Measurements from ENCODE around the gene FOXN3.

FOXN3 gene

GRCh38 chr14:89142366-89142765 lies 274.7 kb downstream of the FOXN3 start:
- DNase-seq (ENCODE audit: extremely low spot score), result no peak
- POLR2A ChIA-PET, result no interaction called here
- CTCF ChIA-PET, result no interaction called here
- TF ChIP-seq CTCF (IDR thresholded peaks at IDR 0.05; ENCODE audit: control extremely low read depth, extremely low read depth, low read depth, missing control alignments), result no peak

DNA sequence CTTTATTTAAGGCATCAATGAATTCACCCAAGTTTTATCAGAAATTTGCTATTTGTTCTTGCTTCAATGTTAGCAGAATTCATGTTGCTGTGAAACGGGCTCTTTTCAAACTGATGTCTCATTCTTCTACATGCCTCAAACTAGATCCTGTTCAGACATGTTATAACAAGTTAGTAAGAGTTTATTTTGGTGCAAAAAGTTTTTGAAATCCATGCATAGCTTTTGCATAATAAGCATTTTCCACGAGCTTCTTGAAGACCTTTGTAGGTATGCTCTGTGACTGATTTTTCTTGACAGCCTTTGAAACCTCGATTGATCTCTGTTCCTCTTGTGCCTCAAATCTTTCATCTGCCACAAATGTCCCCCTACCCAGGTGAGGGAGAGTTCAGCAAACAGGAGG lies 275.2 kb downstream of the FOXN3 start:
- no peak for DNase-seq (ENCODE audit: extremely low spot score)
- ChIA-PET CTCF (no interaction called here), POLR2A (no interaction called here)
- TF ChIP-seq CTCF (IDR thresholded peaks at IDR 0.05; ENCODE audit: control extremely low read depth, extremely low read depth, low read depth, missing control alignments), result no peak

DNA sequence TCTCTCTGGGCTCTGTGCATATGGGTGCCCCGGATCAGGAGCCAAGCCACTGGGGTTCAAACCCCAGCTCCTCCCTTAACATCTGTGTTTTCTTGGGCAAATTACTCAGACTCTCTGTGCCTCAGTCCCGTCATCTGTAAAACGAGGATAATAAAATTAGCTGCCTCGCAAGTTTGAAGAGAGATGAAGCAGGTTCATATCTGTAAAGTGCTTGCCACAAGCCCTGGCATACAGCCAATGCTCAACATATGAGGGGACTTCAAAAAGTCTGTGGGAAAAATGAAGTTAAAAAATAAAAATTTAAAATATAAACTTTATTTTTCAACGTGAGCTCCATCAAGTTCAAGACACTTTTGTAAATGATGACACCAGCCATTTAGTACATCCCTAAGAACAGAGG lies 276.7 kb downstream of the FOXN3 start:
- TF ChIP-seq CTCF (IDR thresholded peaks at IDR 0.05; ENCODE audit: control extremely low read depth, extremely low read depth, low read depth, missing control alignments), result no peak
- CTCF ChIA-PET, result interaction anchor here (1.1 to 1.3 kb wide), 2 partner anchors 9 to 11 kb away, joined by 3 to 4 read pairs; no protein-coding TSS in a partner anchor
- POLR2A ChIA-PET, result no interaction called here
- DNase-seq (ENCODE audit: extremely low spot score), result no peak

DNA sequence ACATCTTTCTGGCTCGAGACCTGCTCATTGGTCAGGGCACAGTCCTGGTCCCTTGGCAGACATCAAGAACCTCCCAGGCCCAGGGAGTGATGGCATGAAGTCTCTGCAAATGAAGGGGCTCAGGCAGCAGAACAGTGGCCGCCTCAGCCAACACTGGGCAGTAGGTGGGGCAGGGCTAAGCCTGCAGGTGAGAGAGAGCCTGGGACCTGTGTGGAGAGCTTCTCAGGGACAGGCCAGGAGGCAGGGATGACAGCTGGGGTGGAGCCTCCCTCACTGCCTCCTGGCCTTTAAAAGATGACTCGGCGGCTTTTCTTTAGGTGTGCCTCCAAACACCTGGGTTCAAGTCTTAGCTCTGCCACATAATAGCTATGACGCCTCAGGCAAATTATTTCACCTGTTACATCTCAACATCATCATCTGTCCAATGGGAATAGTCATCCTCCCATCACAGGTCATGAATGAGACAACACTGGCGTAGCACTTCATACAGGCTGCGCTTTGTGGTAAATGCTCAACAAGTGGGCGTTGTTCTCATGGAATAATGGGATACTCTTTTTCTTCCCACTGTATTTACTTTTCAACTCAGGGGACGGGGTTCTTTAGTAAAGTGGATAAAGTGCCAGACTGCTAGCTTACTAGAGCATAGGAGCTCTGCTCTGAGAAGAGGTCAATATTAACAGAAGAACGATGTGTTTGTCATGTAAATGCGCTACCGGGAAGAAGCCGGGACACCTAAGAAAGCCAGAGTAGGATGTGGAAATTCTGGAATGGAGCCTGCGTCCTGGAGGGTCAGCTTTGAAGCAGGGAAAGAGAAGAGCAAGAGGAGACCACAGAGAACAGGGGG lies 277.4 kb downstream of the FOXN3 start:
- CTCF ChIA-PET, result interaction anchor here (1.1 to 1.6 kb wide), 5 partner anchors 8 to 54 kb away, joined by 3 to 4 read pairs (median 4); no protein-coding TSS in a partner anchor
- no peak for DNase-seq (ENCODE audit: extremely low spot score)

DNA sequence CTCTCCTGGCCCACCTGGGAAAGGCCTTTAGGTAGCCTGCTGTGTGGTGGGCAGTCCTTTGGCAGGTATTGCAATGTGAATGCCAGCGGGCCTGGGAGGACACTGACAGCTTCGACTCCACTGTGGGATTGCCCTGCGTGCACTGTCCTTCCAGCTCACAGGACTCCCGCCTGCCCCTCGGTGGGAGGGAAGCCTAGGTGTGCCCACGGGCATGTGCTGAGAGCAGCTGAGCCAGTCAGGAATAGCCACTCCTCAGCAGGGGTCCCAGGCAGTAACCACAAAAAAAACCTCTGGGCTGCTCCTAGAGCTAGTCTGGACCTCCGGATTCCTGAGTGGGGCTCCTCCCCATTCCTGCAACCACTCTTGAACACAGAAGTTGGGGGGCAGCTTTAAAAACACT lies 278.2 kb downstream of the FOXN3 start:
- ChIA-PET POLR2A (no interaction called here), CTCF (interaction anchor here (1.3 to 1.6 kb wide), 5 partner anchors 9 to 53 kb away, joined by 3 to 4 read pairs (median 4); no protein-coding TSS in a partner anchor)
- TF ChIP-seq CTCF (IDR thresholded peaks at IDR 0.05; ENCODE audit: control extremely low read depth, extremely low read depth, low read depth, missing control alignments), result no peak
- no peak for DNase-seq (ENCODE audit: extremely low spot score)

More for the DNA sequence above, 277.4 kb downstream of the FOXN3 start:
- no peak for TF ChIP-seq CTCF (IDR thresholded peaks at IDR 0.05; ENCODE audit: control extremely low read depth, extremely low read depth, low read depth, missing control alignments)
- POLR2A ChIA-PET, result no interaction called here

DNA sequence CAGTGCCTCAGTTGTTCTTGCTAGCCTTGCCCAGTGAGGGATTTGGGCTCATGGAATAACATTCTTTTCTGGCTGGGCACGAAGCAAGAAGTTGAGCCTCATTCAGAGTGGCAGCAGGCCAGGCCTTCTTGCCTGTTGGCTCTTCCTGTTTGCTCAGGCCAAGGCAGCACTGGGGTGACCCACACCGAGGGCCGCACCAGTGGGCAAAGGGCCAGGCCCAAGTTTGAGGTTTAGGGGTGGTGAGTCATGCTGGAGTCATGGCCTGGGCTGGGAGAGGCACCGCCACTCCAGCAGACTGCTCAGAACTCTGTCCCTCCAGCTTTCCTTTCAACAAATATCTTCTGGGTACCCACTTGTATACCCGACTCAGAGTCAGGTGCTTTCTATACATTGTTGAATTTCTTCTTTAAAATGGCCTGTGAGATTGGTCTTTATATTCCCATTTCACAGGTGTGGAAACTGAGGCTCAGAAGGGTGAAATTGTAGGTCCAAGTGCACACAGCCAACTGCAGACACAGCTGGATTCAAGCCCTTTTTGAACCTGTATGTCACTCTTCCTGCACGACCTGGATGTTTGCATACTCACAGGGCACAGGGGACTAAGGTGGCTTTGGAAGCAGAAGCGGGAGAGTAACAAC lies 279.4 kb downstream of the FOXN3 start:
- no peak for TF ChIP-seq CTCF (IDR thresholded peaks at IDR 0.05; ENCODE audit: control extremely low read depth, extremely low read depth, low read depth, missing control alignments)
- ChIA-PET CTCF (interaction anchor here (1.0 to 1.5 kb wide), 3 partner anchors 8 to 52 kb away, joined by 3 read pairs; no protein-coding TSS in a partner anchor), POLR2A (no interaction called here)
- DNase-seq (ENCODE audit: extremely low spot score), result no peak
